GM12878 (cell line): Measurements from ENCODE around the gene C20orf96. TPM values are rescaled to one million over a fixed set of nuclear protein-coding genes. Genes with fewer than 3 reads are reported as not detected.

Experiments used
- BACH1 ChIP-seq: fragments of 450-650 bp; IDR thresholded peaks from 2 replicates; pipeline ENCODE4 v1.6.1; 2017; ENCODE audit warnings: mild to moderate bottlenecking, borderline replicate concordance
- BCL11A ChIP-seq: IDR thresholded peaks from 2 replicates; pipeline ENCODE4 v1.6.1; 2011; ENCODE audit warnings: low read depth, low read length
- BHLHE40 ChIP-seq, 2 experiments: fragments of 450-650 bp in 1 of 2; IDR thresholded peaks; 2 replicates each; pipeline ENCODE4 v1.6.1; 2011 to 2017; ENCODE audit warnings: low read depth in 2 of 2, borderline replicate concordance in 1 of 2, improper control_type of control experiment in 1 of 2, low read length in 1 of 2, mild to moderate bottlenecking in 1 of 2
- CEBPZ ChIP-seq: fragments of 150-350 bp; IDR thresholded peaks from 2 replicates; pipeline ENCODE4 v1.6.1; 2016; ENCODE audit warnings: low read depth, low read length
- EP300 ChIP-seq, 2 experiments: fragments of 150-350 bp in 1 of 2; IDR thresholded peaks; 2 replicates each; pipeline ENCODE4 v1.6.1; 2011 to 2012; ENCODE audit warnings: low read depth in 2 of 2, low read length in 2 of 2, borderline replicate concordance in 1 of 2, improper control_type of control experiment in 1 of 2, inconsistent platforms in 1 of 2; ENCODE audit not compliant: control insufficient read depth in 1 of 2
- IKZF1 ChIP-seq: fragments of 450-650 bp; conservative IDR thresholded peaks from 2 replicates; pipeline ENCODE4 v1.6.1; 2017; ENCODE audit warnings: antibody characterized with exemption, mild to moderate bottlenecking
- IKZF2 ChIP-seq, 2 experiments: fragments of 450-650 bp; IDR thresholded peaks; 2 replicates each; pipeline ENCODE4 v1.6.1; 2017; ENCODE audit warnings: mild to moderate bottlenecking in 2 of 2, moderate library complexity in 2 of 2
- JUND ChIP-seq: IDR thresholded peaks from 2 replicates; pipeline ENCODE4 v1.6.1; 2012; ENCODE audit warnings: low read depth, mild to moderate bottlenecking, low read length, improper control_type of control experiment, moderate library complexity
- NBN ChIP-seq: fragments of 450-650 bp; IDR thresholded peaks from 2 replicates; pipeline ENCODE4 v1.6.1; 2016
- NFXL1 ChIP-seq: fragments of 450-650 bp; IDR thresholded peaks from 2 replicates; pipeline ENCODE4 v1.6.1; 2017; ENCODE audit warnings: antibody characterized with exemption, mild to moderate bottlenecking, borderline replicate concordance
- NR2C1 ChIP-seq: fragments of 450-650 bp; IDR thresholded peaks from 2 replicates; pipeline ENCODE4 v1.6.1; 2017; ENCODE audit warnings: antibody characterized with exemption, mild to moderate bottlenecking, moderate library complexity
- NR2C2 ChIP-seq: IDR thresholded peaks from 2 replicates; pipeline ENCODE4 v1.6.1; 2011; ENCODE audit warnings: borderline replicate concordance, low read depth; ENCODE audit not compliant: control insufficient read depth, insufficient read length
- POLR2A ChIP-seq: IDR thresholded peaks from 2 replicates; pipeline ENCODE4 v1.6.1; 2011; ENCODE audit warnings: low read depth, mild to moderate bottlenecking, low read length
- RB1 ChIP-seq: fragments of 450-650 bp; formaldehyde crosslinking; IDR thresholded peaks from 2 replicates; pipeline ENCODE4 v1.6.1; 2017; ENCODE audit warnings: mild to moderate bottlenecking, borderline replicate concordance
- RFX5 ChIP-seq: IDR thresholded peaks from 2 replicates; pipeline ENCODE4 v1.6.1; 2011; ENCODE audit warnings: low read depth, low read length, improper control_type of control experiment
- RUNX3 ChIP-seq: IDR thresholded peaks from 2 replicates; pipeline ENCODE4 v1.6.1; 2012; ENCODE audit warnings: low read length, inconsistent platforms
- TCF12 ChIP-seq: IDR thresholded peaks from 2 replicates; pipeline ENCODE4 v1.6.1; 2011; ENCODE audit warnings: low read depth, mild to moderate bottlenecking, low read length
- ZNF622 ChIP-seq: fragments of 450-650 bp; IDR thresholded peaks from 2 replicates; pipeline ENCODE4 v1.6.1; 2017; ENCODE audit warnings: mild to moderate bottlenecking, inconsistent platforms
- polyA plus RNA-seq, 11 experiments: library from polyadenylated mRNA; depleted of rRNA in 4 of 11; unstranded in 6 of 11; stranded (reverse) in 5 of 11; fragments of >200 nt; fragmentation: Nextera tagmentation in 4 of 11; fragmentation: Illumina TruSeq in 1 of 11; extraction: Ambion mirVana in 4 of 11; extraction: Trizol in 1 of 11; gene quantifications; 1 replicate in 1 of 11; 2 replicates in 10 of 11; pipeline versions ENCODE4 v1.2.1 to v1.2.3, GENCODE V29; 2011 to 2016; ENCODE audit warnings: inconsistent platforms in 2 of 11, missing spikeins in 2 of 11, low read depth in 1 of 11
- total RNA-seq, 4 experiments: library from RNA; depleted of rRNA in 3 of 4; stranded (reverse); fragments of >200 nt in 3 of 4; fragmentation: Illumina TruSeq in 1 of 4; extraction: Trizol in 1 of 4; gene quantifications; 2 replicates each; pipeline versions ENCODE4 v1.2.1 to v1.2.3, GENCODE V29; 2013 to 2021
- TF ChIP-seq, protein P1 (sequence below): IDR thresholded peaks from 2 replicates; pipeline ENCODE4 v1.6.1; 2012; ENCODE audit warnings: mild to moderate bottlenecking, low read depth, low read length

The C20orf96 gene
- total and polyA plus RNA-seq, 10 of the 15 experiments (the other 5 are each of a cell fraction or from before 2014, with no cell fraction given) = 1.4 to 8.6 (median 5.9) TPM

DNA sequence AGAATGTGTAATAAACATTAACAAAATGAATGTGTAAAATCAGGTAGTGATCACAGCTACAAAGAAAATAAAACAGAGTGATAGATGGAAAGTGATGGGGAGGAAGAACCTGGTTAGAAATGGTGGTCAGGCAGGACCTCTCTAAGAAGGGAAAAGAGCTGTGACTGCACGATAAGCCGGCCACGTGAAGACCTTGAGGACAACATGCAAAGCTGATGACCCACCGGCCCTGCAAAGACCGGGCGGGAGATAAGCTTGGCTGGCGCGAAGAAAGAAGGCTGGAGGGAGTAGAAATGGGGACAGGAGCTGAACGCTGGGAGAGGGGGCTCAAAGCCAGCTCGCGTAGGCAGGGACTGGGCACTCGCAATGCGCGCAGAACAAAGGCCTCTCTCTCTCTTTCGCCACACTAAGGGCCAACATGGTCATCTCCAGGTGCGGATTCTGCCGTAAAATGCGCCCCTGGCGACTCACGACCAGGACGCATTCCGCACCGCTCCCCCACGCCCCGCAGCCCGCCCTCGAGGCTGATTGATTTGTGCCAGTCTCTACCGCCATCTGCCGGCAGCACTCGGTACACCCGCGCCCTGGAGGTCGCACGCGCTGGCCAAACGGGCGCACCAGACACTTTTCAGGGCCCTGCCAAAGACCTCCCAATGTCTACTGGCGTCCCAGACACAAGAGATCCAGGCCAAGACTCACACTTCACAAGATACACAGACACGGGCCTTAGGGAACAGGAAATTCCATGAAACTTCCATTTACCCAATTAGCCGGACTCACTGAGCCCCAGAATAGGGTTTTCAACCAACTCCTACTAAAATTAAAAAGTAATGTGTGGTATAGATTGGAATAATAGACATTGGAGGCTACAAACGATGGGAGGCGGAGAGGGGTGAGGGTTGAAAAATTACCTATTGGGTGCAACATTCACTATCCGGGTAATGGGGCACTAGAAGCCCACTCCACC lies 23.7 kb downstream of the C20orf96 start (continued):
- peak; percentile 24; the same call in 1 of the 2 replicates for TF ChIP-seq IKZF1
- peak; percentile 57 to 71; a peak in 3 of 4 replicates for TF ChIP-seq BHLHE40 (IDR thresholded peaks at IDR 0.05; ENCODE audit: borderline replicate concordance in 1 of 2, low read depth in 2 of 2, low read length in 1 of 2)
- TF ChIP-seq POLR2A = peak; percentile 75
- TF ChIP-seq ZNF622 = no peak
- 0 out of 2 replicates have a peak, but pooled peaks have one; percentile 44 for TF ChIP-seq TCF12
- TF ChIP-seq RFX5 = no peak
- TF ChIP-seq, protein P1, sequence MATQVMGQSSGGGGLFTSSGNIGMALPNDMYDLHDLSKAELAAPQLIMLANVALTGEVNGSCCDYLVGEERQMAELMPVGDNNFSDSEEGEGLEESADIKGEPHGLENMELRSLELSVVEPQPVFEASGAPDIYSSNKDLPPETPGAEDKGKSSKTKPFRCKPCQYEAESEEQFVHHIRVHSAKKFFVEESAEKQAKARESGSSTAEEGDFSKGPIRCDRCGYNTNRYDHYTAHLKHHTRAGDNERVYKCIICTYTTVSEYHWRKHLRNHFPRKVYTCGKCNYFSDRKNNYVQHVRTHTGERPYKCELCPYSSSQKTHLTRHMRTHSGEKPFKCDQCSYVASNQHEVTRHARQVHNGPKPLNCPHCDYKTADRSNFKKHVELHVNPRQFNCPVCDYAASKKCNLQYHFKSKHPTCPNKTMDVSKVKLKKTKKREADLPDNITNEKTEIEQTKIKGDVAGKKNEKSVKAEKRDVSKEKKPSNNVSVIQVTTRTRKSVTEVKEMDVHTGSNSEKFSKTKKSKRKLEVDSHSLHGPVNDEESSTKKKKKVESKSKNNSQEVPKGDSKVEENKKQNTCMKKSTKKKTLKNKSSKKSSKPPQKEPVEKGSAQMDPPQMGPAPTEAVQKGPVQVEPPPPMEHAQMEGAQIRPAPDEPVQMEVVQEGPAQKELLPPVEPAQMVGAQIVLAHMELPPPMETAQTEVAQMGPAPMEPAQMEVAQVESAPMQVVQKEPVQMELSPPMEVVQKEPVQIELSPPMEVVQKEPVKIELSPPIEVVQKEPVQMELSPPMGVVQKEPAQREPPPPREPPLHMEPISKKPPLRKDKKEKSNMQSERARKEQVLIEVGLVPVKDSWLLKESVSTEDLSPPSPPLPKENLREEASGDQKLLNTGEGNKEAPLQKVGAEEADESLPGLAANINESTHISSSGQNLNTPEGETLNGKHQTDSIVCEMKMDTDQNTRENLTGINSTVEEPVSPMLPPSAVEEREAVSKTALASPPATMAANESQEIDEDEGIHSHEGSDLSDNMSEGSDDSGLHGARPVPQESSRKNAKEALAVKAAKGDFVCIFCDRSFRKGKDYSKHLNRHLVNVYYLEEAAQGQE = no peak
- TF ChIP-seq IKZF2 (IDR thresholded peaks at IDR 0.05) = no peak
- TF ChIP-seq RB1 = peak; percentile 75; the same call in 1 of the 2 replicates
- TF ChIP-seq NFXL1 = no peak
- no peak for TF ChIP-seq EP300 (IDR thresholded peaks at IDR 0.05; ENCODE audit: borderline replicate concordance in 1 of 2, control insufficient read depth in 1 of 2, low read depth in 2 of 2, low read length in 2 of 2)
- TF ChIP-seq NBN = peak; percentile 71
- no peak for TF ChIP-seq BACH1
- no peak for TF ChIP-seq NR2C2
- no peak for TF ChIP-seq RUNX3
- TF ChIP-seq BCL11A = no peak
- no peak for TF ChIP-seq NR2C1
- TF ChIP-seq CEBPZ = no peak
- no peak for TF ChIP-seq JUND
